NCI-H2196 treated with DMSO at 0.1 percent for 48 hours (cell line): ENCODE results near the gene JMJD1C.

Experiments used
- DNase-seq: peaks from one replicate; lab custom pipeline; 2025; ENCODE audit not compliant: unreplicated experiment; lab: John Stamatoyannopoulos, UW

JMJD1C gene

DNA sequence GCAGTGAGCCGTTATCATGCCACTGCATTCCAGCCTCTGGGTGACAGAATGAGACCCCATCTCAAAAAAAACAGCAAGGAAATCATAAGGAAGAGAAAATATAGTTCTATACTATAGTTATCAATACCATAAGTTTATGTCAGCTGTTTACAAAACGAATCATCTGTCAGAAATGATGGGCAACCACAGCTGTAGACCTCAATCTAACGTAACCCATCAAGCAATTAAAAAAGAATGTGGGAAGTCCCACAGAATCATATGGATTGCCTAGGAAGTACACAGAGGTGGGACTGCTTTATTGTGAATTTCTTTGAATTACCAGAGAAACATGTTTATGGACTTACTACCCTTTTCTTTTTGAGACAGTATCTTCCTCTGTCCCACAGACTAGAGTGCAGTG, 325.7 kb downstream of the JMJD1C start:
- DNase-seq = no peak

DNA sequence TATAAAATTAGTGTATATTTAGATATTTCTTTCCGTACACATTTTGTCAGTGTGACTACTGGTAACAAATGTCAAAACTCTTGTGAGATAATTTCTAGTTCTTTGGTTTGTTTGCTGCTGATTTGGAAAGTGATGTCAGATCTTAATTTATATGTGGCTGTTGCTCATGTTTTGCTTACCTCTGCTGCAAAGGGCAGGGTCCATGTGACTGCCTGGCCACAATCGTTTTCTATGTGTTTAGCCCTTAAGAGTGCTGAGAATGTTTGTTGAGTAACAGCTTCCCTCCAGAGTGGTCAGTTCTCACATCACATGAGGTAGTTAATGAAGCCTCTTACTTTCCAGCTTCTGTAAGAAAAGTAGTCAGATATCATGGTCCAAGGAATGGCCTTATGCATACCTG, 328.5 kb downstream of the JMJD1C start:
- no peak for DNase-seq

DNA sequence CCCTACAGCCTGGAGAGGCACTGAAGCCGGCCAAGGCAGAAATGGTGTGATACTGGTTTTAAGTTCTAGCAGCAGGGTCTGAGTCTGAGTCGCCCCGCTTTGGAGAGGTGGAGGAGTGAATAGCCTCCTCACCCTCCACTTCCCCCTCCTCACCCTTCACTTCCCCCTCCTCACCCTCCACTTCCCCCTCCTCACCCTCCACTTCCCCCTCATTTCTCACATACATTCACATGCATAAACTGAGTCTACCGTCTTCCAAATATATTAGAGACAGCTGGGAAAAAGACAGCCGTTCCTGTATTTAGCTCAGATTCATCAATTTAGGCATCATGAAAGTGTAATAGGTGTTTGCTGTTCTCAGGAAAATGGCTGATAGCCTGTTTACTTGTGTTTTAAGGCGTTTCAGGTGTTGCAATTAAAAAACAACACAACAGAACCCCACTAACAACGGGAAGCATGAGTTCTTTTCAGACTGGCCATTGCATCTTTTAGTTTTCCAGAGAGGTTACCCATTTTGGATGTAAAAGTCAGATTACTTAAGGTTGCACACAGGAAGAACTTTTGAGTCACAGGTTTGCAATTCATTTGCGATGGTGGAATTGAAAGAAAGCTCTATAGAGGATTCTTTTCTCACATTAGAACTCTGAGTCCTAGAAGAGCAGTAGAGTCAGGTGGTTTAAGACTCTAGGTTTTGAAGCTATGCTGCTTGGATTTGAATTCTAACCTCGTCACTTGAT, 331.8 kb downstream of the JMJD1C start:
- DNase-seq = no peak

DNA sequence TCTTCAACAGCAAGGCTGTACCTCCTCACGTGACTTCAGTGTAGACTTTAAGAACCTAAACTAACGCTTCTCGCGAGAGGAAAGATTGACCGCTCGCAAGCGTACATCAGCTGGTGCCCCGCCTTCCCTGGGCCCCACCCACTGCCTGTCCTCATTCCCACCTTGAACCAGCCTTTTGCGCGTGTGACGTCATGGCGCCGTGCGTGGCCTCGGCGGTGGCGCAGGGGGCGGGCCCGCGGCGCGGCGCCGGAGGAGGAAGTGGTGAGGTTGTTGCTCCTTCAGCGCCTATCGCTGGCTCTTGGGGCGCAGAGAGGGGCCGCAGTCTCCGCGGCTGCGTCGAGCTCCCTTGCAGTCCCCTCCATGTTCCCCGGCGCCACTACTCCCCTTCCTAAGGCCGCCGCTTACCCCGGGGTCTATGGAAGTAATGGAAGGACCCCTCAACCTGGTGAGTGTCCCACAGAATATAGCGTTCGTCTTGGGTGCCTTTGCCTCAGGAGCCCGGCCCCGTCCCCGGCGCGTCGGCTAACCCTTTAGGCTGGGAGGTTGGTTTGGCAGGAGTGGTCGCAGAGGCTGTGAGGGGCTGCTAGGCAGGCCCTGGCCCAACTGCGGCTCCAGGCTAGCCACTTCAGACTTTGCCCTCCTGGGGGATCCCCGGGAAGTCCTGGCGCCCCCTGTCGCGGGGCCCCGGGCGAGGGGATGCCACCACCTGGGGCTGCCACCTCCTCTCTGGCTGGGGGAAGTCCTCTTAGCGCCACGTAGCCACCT, 332.5 kb downstream of the JMJD1C start, which contains the start of gene NRBF2:
Gene NRBF2 (plus strand): TSS at position 273 of the 765 bp plus-strand sequence. CDS start 143 bp downstream, at position 416.
- peak; percentile 77 for DNase-seq

DNA sequence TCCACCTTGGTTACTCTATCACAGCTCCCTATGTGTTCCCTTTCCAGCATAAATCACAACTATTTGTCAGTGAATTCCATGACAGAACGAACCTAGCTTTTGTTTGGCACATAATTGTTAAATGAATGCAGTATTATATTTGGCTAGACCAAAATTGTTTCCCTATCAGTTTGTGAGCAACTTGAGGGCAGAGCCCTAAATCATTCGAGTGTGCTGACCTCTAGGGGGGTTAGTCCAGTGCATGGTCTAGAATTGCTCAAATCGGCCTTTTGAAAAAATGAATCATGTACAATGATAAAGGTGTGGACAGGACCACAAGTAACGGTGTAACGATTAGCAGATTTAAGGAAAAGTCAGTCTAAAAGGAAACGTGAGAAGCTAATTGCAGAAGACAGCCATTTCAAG, 333.1 kb downstream of the JMJD1C start:
- no peak for DNase-seq

DNA sequence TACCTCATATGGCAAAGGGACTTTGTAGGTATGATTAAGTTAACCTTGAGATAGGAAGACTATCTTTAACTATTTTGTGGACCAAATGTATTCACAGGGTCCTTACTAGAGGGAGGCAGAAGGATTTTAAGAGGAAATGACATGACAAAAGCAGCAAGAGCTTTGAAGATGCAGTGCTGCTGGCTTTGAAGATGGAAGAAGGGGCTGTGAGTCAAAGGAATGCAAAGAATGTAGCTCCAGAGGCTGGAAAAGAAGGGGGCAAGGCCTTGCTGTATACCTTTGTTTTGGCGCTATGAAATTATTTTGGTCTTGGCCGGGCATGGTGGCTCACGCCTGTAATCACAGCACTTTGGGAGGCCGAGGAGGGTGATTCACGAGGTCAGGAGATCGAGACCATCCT, 335.9 kb downstream of the JMJD1C start:
- no peak for DNase-seq

DNA sequence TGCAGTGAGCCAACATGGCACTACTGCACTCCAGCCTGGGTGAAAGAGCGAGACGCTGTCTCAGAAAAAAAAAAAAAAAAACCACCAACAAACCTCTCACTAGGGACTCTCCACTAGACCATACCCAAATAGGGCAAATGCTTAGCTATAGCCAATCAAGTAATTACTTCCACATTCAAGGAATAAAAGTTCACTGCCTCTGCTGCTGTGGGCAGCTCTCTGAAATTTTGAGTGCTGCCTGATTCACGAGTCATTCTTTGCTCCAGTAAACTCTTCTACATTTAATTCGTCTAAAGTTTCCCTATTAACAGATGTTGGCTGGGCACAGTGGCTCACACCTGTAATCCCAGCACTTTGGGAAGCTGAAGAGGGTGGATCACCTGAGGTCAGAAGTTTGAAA, 337.3 kb downstream of the JMJD1C start:
- no peak for DNase-seq

DNA sequence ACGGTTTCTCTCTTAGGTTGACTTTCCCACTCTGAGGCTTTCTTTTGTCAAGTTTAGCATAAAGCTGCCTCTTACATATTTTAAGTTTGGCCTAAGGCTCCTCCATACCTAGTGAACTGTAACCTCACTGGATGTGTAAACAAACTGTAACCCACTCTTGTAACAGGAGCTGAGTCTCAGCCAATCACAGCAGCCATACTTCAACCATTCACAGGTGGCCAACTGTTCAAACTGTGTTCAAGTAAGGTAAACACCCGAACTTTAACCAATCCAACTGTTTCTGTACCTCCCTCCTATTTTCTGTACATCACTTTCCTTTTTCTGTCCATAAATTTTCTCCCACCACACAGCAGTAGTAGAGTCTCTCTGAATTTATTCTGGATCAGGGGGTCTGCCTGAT, 340.3 kb downstream of the JMJD1C start:
- DNase-seq = no peak

DNA sequence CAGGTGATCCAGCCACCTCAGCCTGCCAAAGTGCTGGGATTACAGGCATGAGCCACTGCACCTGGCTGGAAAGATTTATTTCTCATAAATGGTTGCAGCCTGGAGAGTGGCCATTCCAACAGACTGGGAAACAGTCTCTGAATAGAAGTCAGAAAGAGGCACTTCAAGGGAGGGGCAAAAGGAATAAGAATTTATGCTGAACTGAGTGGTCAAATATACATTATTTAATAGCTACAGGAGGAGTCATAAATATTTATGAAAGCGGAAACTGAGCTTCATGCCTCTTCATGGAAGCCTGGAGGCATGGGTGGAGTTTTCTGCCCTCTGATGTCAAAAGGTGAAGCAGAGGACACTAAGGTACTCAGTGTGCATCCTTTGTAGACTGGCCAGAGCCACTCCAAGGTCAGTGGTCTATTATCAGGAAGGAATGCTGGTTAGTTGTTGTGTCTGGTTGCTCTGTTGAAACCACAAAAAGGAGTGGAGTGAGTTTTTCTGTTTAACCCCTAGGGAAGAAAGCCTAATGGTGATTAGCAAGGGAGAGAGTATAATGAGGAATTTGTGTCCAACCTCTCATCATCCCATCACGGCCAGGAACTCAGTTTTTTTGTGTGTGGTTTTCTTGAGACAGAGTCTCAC, 341.9 kb downstream of the JMJD1C start:
- no peak for DNase-seq

DNA sequence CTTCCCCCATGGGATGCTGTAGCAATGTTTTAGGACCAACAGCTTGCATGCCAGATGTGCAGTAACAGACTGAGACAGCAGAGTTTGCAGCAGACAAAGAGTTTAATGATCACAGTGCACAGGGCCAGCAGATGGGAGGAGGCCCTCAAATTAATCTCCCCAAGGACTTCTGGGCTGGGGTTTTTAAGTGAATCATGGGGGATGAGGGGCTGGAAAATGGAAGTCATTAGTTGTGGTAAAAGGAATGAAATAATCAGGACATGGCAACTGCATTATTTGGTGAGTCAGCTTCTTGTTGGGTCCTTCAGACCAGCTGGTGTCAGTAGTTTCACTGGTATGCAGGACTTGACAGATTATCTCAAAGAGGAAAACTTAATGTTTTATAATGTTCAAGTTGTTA, 345.2 kb downstream of the JMJD1C start:
- DNase-seq = no peak

DNA sequence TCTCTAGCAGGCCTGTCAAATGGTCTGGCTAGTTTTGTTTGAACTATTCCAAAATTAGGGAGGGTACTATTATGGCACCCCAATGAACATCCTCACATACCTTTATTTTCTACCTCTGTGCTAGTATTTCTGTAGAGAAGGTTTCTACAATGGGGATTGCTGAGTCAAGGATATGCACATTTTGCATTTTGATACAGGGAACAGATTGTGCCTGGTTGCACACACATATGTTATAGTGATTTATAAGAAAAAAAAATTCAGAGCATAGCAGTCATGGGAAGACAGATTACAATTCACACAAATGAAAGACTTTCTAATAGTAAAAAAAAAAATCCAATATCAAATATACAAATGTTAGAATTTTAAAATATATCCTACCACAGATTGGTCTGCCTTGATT, 346.7 kb downstream of the JMJD1C start:
- no peak for DNase-seq
